Left cardiac atrium (tissue), 4 donors: ENCODE measurements around the gene CPNE5. TPM values are rescaled to one million over a fixed set of nuclear protein-coding genes. Genes with fewer than 3 reads are reported as not detected.

ENCODE experiments used
- ATAC-seq, 2 donors: fragments of 200-7000 bp; cut with Tn5 transposase; one replicate each; pipeline ENCODE4 v1.9.1; 2020; ENCODE audit warnings: mild to moderate bottlenecking in 2 of 2, moderate library complexity in 2 of 2
- DNase-seq: peaks from one replicate; pipeline ENCODE4 v3.0.0-alpha.2; 2020
- intact Hi-C, 2 donors: fragments of 100-400 bp; cut with DNase I; formaldehyde crosslinking; loops; one replicate each; pipeline versions ENCODE4 v1.14.1 to v1.15.1; 2022 to 2023
- total RNA-seq, 2 donors: library from RNA; stranded (reverse); fragmentation: NEBNext Ultra II Directional; extraction: Animal tissue kit (Norgen Biotek cat#: 25700); gene quantifications; one replicate each; pipeline ENCODE4 v1.2.1, GENCODE V29; 2021
- donor health status: DM: no; HTN: yes; CAD: no.
- donor health status: DM: no; HTN: yes; CAD: no; lungs with severe emphysema.
- donor health status: DM: yes; HTN: yes; CAD: no.
- donor health status: Dilated cardiomyopathy.

The CPNE5 gene
- total RNA-seq, 2 donors from 2014 or later: 14.7 to 63.5 TPM

GRCh38 chr6:36744304-36744673, 95.0 kb downstream of the CPNE5 start:
- intact Hi-C loops: no loop called here
- no peak for ATAC-seq
- no peak for DNase-seq

GRCh38 chr6:36743538-36744303, 95.5 kb downstream of the CPNE5 start:
- DNase-seq: no peak
- ATAC-seq: peak in 1 of 2 donors; percentile 5
- intact Hi-C loops: no loop called here

GRCh38 chr6:36743032-36743431, 96.2 kb downstream of the CPNE5 start:
- ATAC-seq (no peak), DNase-seq (no peak)
- intact Hi-C loops: no loop called here

GRCh38 chr6:36742146-36742545, 97.1 kb downstream of the CPNE5 start:
- intact Hi-C loops: no loop called here
- DNase-seq: no peak
- no peak for ATAC-seq

- DNase-seq (no peak), ATAC-seq (no peak)
- intact Hi-C loops: no loop called here
Measured at GRCh38 chr6:36740818-36741179, 98.4 kb downstream of the CPNE5 start.

GRCh38 chr6:36739947-36740817, 99.1 kb downstream of the CPNE5 start:
- no peak for ATAC-seq
- DNase-seq: no peak
- intact Hi-C loops: no loop called here

- intact Hi-C loops: no loop called here
- ATAC-seq: no peak
- DNase-seq: no peak
Measured at GRCh38 chr6:36738108-36738507, 101.1 kb downstream of the CPNE5 start.

- DNase-seq (no peak), ATAC-seq (no peak)
- intact Hi-C loops: no loop called here
Measured at GRCh38 chr6:36737043-36737785, 102.0 kb downstream of the CPNE5 start.

GRCh38 chr6:36735110-36736071, 103.9 kb downstream of the CPNE5 start:
- ATAC-seq: peak; percentile 83 to 93
- peak; percentile 90 for DNase-seq
- intact Hi-C loops: no loop called here

- DNase-seq: no peak
- ATAC-seq: no peak
Measured at GRCh38 chr6:36734486-36735060, 104.7 kb downstream of the CPNE5 start.

GRCh38 chr6:36733300-36733699, 105.9 kb downstream of the CPNE5 start:
- DNase-seq: no peak
- intact Hi-C loops: no loop called here
- no peak for ATAC-seq

More at GRCh38 chr6:36734486-36735060, 104.7 kb downstream of the CPNE5 start:
- intact Hi-C loops: no loop called here

GRCh38 chr6:36731622-36732310, 107.5 kb downstream of the CPNE5 start:
- no peak for ATAC-seq
- intact Hi-C loops: no loop called here
- no peak for DNase-seq

- intact Hi-C loops: no loop called here
- ATAC-seq (no peak), DNase-seq (no peak)
Measured at GRCh38 chr6:36730424-36731380, 108.5 kb downstream of the CPNE5 start.

- intact Hi-C loops: no loop called here
- DNase-seq (no peak), ATAC-seq (peak in 1 of 2 donors; percentile 10)
Measured at GRCh38 chr6:36729161-36729524, 110.1 kb downstream of the CPNE5 start.

- intact Hi-C loops: no loop called here
- ATAC-seq: no peak
Measured at GRCh38 chr6:36728289-36729160, 110.7 kb downstream of the CPNE5 start.

GRCh38 chr6:36727505-36728021, 111.7 kb downstream of the CPNE5 start:
- ATAC-seq: no peak
- DNase-seq: no peak
- intact Hi-C loops: no loop called here

More at GRCh38 chr6:36728289-36729160, 110.7 kb downstream of the CPNE5 start:
- no peak for DNase-seq
